ENCODE results near the gene GABBR2.
"Not testable (repeated sequence)": the region's sequence is repeated elsewhere in the genome, so short reads cannot be mapped to it uniquely, and the experiment has no call there.

Gene GABBR2

DNA sequence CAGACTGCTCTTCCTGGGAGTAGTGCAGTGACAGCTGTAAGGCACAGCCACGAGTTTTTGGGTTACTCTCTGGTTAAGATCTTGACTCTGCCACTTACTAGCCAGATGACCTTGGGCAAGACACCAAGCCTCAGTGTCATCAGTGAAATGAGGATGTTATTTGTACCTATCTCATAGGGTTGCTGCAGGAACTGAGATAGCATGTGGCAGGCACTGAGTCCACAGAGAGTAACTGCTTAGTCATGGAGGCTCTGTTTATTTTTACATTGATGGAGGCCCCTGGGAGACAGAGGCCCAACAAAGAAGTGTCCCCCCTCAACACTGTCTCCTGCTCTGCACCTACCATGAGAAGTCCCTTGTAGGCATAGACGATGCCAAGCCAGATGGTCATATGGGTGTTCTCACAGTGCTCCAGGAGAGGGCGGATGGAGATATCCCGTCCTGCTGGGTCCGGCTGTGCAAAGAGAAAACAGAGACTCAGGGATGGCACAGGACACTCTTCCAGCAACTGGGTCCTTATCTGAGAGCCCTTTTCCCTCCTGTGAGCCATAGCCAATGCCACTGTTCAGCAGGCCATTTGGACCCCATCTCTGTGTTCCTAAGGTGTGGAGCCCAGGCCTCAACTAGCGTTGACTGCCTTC lies 397.9 kb downstream of the GABBR2 start:
- DNase-seq: no peak

DNA sequence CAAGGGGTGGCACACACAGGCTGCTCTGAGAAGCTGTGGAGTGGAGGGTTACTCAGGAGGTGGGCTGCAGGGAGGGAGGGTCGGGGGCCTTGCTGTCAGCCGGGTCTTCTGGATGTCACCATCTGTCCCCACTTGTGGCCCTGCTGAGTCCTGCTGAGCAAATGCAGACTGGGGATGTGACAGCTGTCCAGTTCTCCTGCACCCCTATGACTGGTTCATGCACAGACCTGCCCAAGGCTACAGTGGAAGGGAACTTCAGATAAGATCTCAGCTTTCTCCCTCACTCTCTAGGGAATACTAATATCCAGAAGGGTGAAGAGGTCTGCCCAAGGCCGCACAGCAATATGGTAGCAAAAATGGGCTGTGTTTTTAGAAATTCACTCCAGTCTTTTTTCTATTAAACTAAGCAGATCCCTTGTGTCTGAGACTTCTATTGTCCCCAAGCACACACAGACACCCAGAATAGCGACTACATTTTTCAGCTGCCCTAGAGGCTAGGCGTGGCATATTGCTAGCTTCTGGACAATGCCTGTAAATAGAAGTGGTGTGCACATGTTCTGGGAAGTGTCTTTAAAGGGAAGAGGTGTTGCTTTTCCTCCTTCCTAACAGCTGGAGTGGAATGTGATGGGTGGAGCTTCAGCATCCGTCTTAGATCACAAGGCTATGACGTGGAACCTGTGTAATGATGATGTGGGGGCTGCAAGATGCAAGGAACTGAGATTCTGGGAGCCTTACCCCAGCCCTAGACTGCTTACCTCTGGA lies 402.2 kb downstream of the GABBR2 start:
- DNase-seq: no peak

- DNase-seq: no peak
Observed at GRCh38 chr9:98304381-98304780, 404.4 kb downstream of the GABBR2 start.

DNA sequence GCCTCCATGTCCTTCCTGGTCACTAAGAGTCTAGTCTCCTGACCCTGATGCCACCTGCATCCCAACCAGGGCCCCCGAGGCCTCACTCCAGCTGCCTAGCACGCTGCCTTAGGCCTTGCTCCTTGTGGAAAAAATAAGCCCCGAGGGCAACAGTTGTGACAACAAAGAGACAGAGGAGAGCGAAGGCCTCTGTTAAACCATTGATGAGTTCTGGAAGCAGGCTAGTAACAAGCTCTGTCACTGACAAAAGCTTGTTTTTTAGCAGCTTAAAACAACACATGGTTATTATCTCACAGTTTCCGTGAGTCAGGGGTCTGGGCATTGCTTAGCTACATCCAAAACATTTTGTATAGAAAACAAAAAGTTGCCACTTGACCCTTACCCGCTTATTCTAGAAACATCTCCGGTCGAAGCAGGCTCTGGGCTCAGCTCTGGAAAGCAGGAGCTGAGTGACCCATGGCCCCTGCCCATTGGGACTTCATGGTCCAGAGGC lies 405.1 kb downstream of the GABBR2 start:
- no peak for DNase-seq

DNA sequence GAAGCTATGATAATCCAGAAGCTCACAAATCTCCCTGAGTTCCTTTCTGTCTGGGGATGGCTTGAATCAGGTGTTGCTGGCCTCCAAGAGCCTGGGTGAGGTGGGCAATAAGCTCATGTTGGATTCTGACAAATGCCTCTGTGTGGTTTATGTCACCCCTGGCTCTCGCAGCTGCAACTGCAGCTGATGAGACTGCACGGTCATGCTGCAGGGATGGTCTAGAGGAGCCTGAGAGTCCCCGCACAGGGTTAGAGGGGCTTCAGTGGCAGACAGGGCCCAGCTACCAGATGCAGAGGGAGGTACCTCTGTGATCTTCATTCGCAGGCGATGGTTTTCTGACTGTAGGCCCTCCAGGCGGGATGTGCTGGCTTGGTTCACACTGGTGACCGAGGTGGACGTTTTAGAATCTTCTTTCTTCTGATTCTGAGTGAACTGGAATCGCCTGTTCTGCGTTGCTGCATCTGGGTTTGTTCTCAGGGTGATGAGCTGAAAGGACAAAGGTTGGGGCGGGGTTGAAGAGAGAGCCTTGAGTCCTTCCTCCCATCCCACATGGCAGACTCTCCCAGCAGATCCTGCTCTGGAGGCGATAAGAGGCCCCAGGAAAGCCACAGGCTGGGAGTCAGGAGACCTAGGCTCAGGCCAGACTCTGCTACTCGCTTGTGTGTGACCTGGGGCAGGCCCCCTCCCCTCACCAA lies 405.6 kb downstream of the GABBR2 start:
- no peak for DNase-seq

- no peak for DNase-seq
Observed at GRCh38 chr9:98302150-98302549, 406.6 kb downstream of the GABBR2 start.

DNA sequence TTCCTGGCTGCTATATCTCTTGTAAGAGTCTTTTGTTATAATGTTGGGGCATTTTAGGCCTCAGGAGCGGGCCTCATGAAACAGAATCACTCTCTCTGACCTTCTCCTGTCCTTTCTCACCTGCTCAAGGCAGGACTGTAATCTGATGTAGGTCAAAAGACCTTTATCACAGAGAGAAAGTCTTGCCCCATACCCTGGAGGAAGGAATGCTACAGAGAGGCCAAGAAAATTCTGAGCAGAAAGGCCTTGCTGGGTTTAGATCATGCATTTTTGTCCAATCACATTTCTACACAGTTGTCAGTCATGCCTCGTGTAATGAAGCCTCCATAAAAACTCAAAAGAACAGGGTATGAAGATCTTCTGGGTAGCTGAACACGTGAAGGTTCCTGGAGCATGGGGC lies 408.1 kb downstream of the GABBR2 start:
- no peak for DNase-seq

- DNase-seq: no peak
Observed at GRCh38 chr9:98298476-98298875, 410.3 kb downstream of the GABBR2 start.

DNA sequence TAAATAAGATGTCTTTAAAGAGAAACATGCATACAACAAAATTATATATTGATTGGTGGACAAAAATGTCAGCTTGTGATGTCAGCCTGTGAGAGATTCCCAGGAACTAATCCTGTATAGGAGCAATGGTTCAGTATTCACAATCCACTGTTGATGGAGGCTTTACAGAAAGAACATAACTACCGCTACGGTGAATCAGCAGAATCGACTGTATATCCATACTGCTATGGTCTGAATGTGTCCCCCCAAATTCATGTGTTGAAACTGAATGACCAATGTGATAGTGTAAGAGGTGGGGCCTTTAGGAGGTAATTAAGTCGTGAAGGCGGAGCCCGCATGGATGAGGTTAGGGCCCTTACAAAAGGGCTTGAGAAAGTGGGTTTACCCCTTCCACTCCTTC lies 412.9 kb downstream of the GABBR2 start:
- DNase-seq: no peak

GRCh38 chr9:98291820-98292219 lies 416.9 kb downstream of the GABBR2 start:
- DNase-seq: no peak

- DNase-seq: no peak
Observed at GRCh38 chr9:98290411-98290810, 418.3 kb downstream of the GABBR2 start.

- no peak for DNase-seq
Observed at GRCh38 chr9:98289614-98290201, 419.0 kb downstream of the GABBR2 start.

DNA sequence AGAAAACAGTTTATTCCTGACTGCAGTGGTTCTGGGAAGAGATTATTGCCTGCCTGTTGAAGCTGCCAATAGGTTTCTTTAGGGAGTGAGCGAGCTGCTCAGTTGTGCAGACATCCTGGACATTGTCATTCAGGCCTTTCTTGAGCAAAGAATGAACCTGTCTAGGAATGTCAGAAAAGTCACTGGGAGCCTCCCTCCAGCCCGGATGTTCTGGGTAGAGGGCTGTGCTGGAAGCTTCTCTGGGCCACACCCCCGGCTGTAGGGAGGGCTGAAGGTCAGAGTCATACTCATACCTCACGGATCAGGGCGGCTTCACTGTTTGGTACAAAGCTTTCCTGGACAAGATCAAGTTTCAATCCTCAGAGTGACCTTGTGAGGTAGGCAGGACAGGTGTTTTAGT lies 419.9 kb downstream of the GABBR2 start:
- DNase-seq: no peak

GRCh38 chr9:98287384-98287783 lies 421.4 kb downstream of the GABBR2 start:
- no peak for DNase-seq

GRCh38 chr9:98285446-98285845 lies 423.3 kb downstream of the GABBR2 start:
- DNase-seq: no peak

DNA sequence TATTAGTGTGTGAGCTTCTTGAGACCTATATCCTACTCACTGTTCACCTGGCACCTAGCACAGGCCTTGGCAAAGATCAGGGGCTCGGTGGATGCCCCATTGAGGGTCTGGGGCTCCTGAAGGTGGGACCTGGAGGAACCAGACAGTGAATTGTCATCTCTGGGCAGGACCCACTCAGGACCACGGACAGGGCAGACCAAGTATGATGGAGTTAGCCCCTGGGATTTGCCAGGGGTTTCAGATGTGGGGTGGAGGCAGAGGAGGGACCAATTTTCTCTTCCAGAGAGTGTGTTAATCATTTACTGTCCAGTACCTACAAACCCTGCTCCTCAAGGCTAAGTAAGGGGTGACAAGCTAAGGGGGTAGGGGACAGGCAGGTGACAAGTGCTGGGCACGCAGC lies 424.0 kb downstream of the GABBR2 start:
- no peak for DNase-seq

- DNase-seq: not testable (repeated sequence)
Observed at GRCh38 chr9:98283143-98283542, 425.6 kb downstream of the GABBR2 start.

DNA sequence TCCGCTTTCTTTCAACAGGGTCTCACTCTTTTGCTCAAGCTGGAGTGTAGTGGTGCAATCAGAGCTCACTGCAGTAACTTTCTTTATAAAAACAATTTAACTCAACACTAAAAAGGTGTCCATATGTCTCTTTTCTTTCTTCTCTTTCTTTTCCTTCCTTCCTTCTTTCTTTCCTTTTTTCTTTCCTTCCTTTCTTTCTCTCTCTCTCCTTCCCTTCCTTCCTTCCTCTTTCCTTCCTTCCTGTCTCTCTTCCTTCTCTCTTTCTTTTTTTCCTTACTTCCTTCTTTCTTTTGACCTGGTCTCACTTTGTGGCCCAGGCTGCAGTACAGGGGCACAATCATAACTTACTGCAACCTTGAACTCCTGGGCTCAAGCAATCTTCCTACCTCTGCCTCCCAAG lies 427.5 kb downstream of the GABBR2 start:
- no peak for DNase-seq

DNA sequence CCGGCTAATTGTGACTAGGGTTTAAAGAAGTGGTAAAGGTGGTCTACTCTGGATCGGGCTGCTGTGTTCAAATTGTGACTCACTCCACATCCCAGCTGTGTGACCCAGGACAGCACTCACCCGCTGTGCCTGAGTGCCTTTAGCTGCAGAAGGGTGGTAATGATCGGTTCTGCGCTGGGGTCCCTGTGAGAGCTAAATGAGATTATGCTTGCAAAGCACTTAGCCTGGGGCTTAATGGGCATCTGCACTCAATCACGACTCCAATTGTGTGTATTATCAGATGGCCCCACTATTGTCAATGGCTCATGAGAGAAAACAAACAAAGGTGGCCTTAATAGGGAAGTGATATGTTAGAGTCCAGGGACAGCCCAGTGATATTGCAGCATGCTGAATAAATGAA lies 428.2 kb downstream of the GABBR2 start:
- no peak for DNase-seq

DNA sequence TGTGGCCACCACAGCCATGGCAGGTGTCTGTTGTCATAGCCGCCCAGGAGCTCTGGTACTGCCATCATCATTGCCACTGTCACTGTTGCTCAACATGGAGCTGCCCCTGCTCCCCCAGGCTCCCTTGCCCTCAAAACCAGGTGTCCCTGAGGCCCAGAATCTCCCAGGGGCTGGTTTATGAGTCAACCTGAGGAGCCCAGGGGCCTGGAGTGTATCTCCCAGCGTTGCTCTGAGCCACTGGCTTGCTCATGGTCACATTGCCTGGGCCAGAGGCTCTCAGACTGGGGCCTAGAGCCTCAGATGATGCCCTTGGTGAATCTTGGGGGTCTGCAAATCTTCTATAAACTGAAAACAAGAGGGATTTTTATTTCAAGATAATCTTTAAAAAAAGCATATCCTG lies 428.6 kb downstream of the GABBR2 start:
- DNase-seq: no peak

GRCh38 chr9:98276907-98277469 lies 431.7 kb downstream of the GABBR2 start:
- DNase-seq: no peak

DNA sequence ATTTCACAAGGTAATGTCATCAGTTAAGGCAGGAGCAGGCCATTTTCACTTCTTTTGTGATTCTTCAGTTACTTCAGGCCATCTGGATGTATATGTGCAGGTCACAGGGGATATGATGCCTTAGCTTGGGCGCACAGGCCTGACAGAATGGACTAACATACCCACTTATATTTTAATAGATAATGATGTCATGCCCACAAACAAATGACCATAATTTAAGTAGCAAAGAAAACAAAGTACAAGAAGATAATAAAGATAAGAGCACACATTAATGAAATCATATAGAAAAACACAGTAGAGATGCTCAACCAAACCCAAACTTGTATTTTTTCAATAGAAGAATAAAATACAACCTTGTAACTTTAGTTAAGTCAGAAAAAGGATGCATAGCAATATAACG lies 433.6 kb downstream of the GABBR2 start:
- DNase-seq: no peak

DNA sequence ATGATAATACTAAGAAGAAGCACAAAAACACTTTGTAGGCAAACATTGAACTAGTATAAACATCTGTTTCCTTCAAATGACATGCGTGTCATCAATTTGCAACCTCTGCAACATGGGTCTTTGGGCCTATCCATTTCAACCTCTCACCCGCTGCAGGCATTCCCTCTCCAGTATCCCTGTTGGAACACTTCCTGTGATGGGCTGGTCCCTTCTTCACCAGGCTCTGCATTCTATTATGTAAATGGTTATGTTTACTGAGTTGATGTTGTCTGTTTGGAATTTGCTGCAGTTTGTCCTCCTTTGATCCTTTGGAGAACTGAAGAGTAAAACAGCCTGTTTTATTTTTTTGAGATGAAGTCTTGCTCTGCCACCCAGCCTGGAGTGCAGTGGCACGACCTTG lies 436.7 kb downstream of the GABBR2 start:
- DNase-seq: no peak

Data from stimulated activated CD4-positive, alpha-beta T cell treated with anti-CD3 and anti-CD28 coated beads, Interleukin-4, amount 100 ng/mL, for 1 hour (primary cell).